Osteoblast (primary cell): Measurements from ENCODE around the gene TM2D1. TPM values are rescaled to one million over a fixed set of nuclear protein-coding genes. Genes with fewer than 3 reads are reported as not detected.

Experiments
- DNase-seq: peaks from one replicate; pipeline ENCODE4 v3.0.0; 2011; ENCODE audit warnings: low spot score, mixed read lengths; ENCODE audit not compliant: insufficient read length; ENCODE audit errors: missing footprints
- H2AFZ ChIP-seq: 2 replicates; pipeline ENCODE4 v1.6.0; 2011; ENCODE audit warnings: mild to moderate bottlenecking, low read length
- H3K27ac ChIP-seq: 2 replicates; pipeline ENCODE4 v1.5.1; 2011; ENCODE audit warnings: mild to moderate bottlenecking, low read depth, low read length, moderate library complexity
- H3K27me3 ChIP-seq: 2 replicates; pipeline ENCODE4 v1.6.0; 2012; ENCODE audit warnings: mild to moderate bottlenecking, control low read depth, inconsistent platforms, low read length, moderate library complexity; ENCODE audit not compliant: insufficient read depth
- H3K36me3 ChIP-seq: 2 replicates; pipeline ENCODE4 v1.5.1; 2011; ENCODE audit warnings: mild to moderate bottlenecking, low read length, control low read depth, moderate library complexity; ENCODE audit not compliant: insufficient read depth
- H3K4me1 ChIP-seq: 2 replicates; pipeline ENCODE4 v1.5.1; 2011; ENCODE audit warnings: mild to moderate bottlenecking, low read length, control low read depth, moderate library complexity; ENCODE audit not compliant: insufficient read depth
- H3K4me2 ChIP-seq: 2 replicates; pipeline ENCODE4 v1.6.0; 2011; ENCODE audit warnings: mild to moderate bottlenecking, low read length; ENCODE audit not compliant: insufficient read depth
- H3K4me3 ChIP-seq: fragments of 200-600 bp; sonication (generic); 3 replicates; pipeline ENCODE4 v1.5.1; 2012; ENCODE audit warnings: mild to moderate bottlenecking, low read length, inconsistent platforms; ENCODE audit not compliant: insufficient read depth
- H3K79me2 ChIP-seq: 2 replicates; pipeline ENCODE4 v1.6.0; 2012; ENCODE audit warnings: mild to moderate bottlenecking, low read length, control low read depth, inconsistent platforms; ENCODE audit not compliant: insufficient read depth
- H3K9me3 ChIP-seq: 2 replicates; pipeline ENCODE4 v1.5.1; 2011; ENCODE audit warnings: low read depth, low read length, control low read depth
- H4K20me1 ChIP-seq: 2 replicates; pipeline ENCODE4 v1.6.0; 2012; ENCODE audit warnings: mild to moderate bottlenecking, low read length, control low read depth; ENCODE audit not compliant: insufficient read depth
- total RNA-seq: library from RNA; depleted of rRNA; stranded (reverse); fragments of >200 nt; gene quantifications from 2 replicates; pipeline ENCODE4 v1.2.3, GENCODE V29; 2012
- TF ChIP-seq, protein P1 (sequence below): IDR thresholded peaks from 2 replicates; pipeline ENCODE4 v1.5.1; 2011; ENCODE audit warnings: mild to moderate bottlenecking, low read depth, low read length, moderate library complexity; ENCODE audit errors: extremely low read depth

The TM2D1 gene
- total RNA-seq, 1 donor: 40.2 TPM

- H3K9me3 ChIP-seq: no peaks in the 10 kb centered on the region
- H3K4me1 ChIP-seq: no peaks in the 10 kb centered on the region
- no peaks in the 10 kb centered on the region for H3K36me3 ChIP-seq
- no peak overlapping the region for H3K4me2 ChIP-seq
- no peaks in the 10 kb centered on the region for H4K20me1 ChIP-seq
- no peak overlapping the region for H2AFZ ChIP-seq
- no peaks in the 10 kb centered on the region for H3K79me2 ChIP-seq
- H3K27ac ChIP-seq: no peak overlapping the region
- DNase-seq: no peak
- H3K4me3 ChIP-seq: no peak overlapping the region
- no peaks in the 10 kb centered on the region for H3K27me3 ChIP-seq
- TF ChIP-seq, protein P1, sequence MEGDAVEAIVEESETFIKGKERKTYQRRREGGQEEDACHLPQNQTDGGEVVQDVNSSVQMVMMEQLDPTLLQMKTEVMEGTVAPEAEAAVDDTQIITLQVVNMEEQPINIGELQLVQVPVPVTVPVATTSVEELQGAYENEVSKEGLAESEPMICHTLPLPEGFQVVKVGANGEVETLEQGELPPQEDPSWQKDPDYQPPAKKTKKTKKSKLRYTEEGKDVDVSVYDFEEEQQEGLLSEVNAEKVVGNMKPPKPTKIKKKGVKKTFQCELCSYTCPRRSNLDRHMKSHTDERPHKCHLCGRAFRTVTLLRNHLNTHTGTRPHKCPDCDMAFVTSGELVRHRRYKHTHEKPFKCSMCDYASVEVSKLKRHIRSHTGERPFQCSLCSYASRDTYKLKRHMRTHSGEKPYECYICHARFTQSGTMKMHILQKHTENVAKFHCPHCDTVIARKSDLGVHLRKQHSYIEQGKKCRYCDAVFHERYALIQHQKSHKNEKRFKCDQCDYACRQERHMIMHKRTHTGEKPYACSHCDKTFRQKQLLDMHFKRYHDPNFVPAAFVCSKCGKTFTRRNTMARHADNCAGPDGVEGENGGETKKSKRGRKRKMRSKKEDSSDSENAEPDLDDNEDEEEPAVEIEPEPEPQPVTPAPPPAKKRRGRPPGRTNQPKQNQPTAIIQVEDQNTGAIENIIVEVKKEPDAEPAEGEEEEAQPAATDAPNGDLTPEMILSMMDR: no peak
Measured at GRCh38 chr1:61635557-61635956, 89.4 kb downstream of the TM2D1 start.

GRCh38 chr1:61631436-61631835 lies 93.5 kb downstream of the TM2D1 start:
- Histone ChIP-seq H3K4me2 (no peak overlapping the region), H3K36me3 (no peaks in the 10 kb centered on the region), H4K20me1 (no peaks in the 10 kb centered on the region), H3K79me2 (no peaks in the 10 kb centered on the region), H3K27ac (no peak overlapping the region), H3K4me1 (no peaks in the 10 kb centered on the region), H3K27me3 (no peaks in the 10 kb centered on the region), H3K4me3 (no peak overlapping the region), H2AFZ (no peak overlapping the region), H3K9me3 (no peaks in the 10 kb centered on the region)
- no peak for DNase-seq
- TF ChIP-seq, protein P1: no peak

Other genes with a start within 250 kb of the TM2D1 start
- 8.8 and 10.1 TPM in 2 replicates for gene PATJ, start 17.3 kb upstream of the TM2D1 start, total RNA-seq